HG03064 (cell line): ENCODE results near the gene DOCK4.

Experiments
- ATAC-seq: cut with Tn5 transposase; IDR thresholded peaks from one replicate; pipeline ENCODE4 v1.9.1; 2021; ENCODE audit warnings: low read depth; ENCODE audit not compliant: unreplicated experiment

Gene DOCK4

GRCh38 chr7:111729483-111729882 lies 476.7 kb downstream of the DOCK4 start:
- no peak for ATAC-seq

GRCh38 chr7:111728635-111728995 lies 477.6 kb downstream of the DOCK4 start:
- ATAC-seq = no peak

- ATAC-seq = no peak
Measured at GRCh38 chr7:111727905-111728634, 478.1 kb downstream of the DOCK4 start.

- ATAC-seq = no peak
Measured at GRCh38 chr7:111718886-111719285, 487.3 kb downstream of the DOCK4 start.

GRCh38 chr7:111711426-111712065 lies 494.7 kb downstream of the DOCK4 start:
- ATAC-seq = no peak

GRCh38 chr7:111710839-111711380 lies 495.3 kb downstream of the DOCK4 start:
- ATAC-seq = no peak

- ATAC-seq = no peak
Measured at GRCh38 chr7:111708072-111708471, 498.1 kb downstream of the DOCK4 start.

- ATAC-seq = no peak
Measured at GRCh38 chr7:111705807-111706206, 500.4 kb downstream of the DOCK4 start.

GRCh38 chr7:111697771-111698170 lies 508.4 kb downstream of the DOCK4 start:
- no peak for ATAC-seq

GRCh38 chr7:111694376-111694775 lies 511.8 kb downstream of the DOCK4 start:
- ATAC-seq = no peak

GRCh38 chr7:111690364-111691111 lies 515.7 kb downstream of the DOCK4 start:
- ATAC-seq = no peak

GRCh38 chr7:111685349-111685748 lies 520.9 kb downstream of the DOCK4 start:
- no peak for ATAC-seq

GRCh38 chr7:111682588-111683340 lies 523.4 kb downstream of the DOCK4 start:
- ATAC-seq = no peak

GRCh38 chr7:111681242-111681641 lies 525.0 kb downstream of the DOCK4 start:
- no peak for ATAC-seq

GRCh38 chr7:111678986-111679385 lies 527.2 kb downstream of the DOCK4 start:
- ATAC-seq = no peak

- ATAC-seq = no peak
Measured at GRCh38 chr7:111678281-111678680, 527.9 kb downstream of the DOCK4 start.

GRCh38 chr7:111677848-111678247 lies 528.4 kb downstream of the DOCK4 start:
- ATAC-seq = no peak

- no peak for ATAC-seq
Measured at GRCh38 chr7:111676811-111677210, 529.4 kb downstream of the DOCK4 start.
